NCI-H524 (cell line): Measurements from ENCODE around the gene C1orf116.
"Not testable (repeated sequence)": the region's sequence is repeated elsewhere in the genome, so short reads cannot be mapped to it uniquely, and the experiment has no call there.

Source experiments
- DNase-seq, 2 experiments: peaks; one replicate each; lab custom pipeline; 2025; lab: John Stamatoyannopoulos, UW

The C1orf116 gene

DNA sequence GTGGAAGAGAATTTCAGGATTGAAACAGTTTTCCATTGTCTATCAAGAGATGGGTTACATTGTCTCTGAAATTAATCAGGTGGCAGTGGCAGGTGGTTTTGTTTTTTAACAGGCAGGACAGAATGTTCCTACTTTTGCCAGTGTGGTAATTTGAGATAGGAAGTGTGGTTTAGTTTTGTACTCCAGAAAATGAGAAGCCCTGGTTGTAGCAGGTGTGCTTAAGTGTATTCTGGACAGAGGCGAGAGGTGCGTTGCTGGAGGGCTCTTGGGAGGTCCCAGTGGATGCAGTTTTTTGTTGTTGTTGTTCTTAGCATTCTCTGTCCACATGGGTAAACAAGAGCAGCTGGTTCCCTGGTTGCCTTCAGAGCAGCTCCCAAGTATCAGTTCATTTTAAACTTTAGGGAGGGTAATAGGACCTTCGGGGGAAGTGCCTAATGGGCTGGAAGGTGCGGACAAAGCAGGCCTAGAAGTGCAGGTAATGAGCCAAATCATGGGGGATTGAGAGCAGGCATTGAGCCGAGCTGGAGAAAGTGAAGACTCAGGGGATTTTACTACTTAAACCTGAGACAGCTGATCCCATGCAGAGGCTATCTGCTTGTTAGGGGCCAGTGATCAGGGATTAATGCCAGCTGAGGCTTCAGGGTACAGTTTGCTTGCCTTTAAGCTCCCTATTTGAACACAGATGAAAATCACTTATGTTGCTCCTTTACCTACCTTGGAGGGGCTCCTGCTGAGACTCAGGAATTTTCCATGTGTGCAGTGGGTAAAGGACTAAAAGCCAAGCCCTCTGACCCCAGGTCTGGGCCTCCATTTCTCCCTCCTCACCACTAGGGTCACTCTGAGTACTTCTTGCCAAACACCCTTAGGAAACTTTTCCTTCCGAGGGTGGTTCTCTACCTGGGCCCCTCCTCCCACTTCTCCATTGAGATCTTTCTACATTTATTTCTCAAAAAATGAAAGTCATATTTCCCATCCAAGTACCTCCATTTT lies 26.6 kb upstream of the C1orf116 start:
- DNase-seq, result peak in 1 of 2 experiments; percentile 39

DNA sequence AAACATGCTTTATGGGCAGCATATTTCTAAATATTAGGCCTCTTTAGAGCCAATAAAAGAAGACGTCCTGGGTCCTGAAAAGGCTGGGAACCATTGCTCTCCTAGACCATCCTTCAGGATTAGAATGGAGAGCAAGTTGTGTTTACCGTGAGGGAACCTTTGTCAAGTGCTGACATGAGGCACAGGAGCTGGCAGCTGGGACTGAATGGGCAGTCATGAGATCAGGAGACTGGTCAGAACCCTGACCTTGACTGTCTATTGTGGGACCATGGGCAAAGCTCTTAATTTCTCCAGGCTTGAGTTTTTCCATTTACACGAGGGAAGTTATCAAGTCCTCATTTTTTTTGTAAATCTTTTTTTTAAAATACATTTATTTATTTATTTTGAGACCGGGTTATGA lies 25.7 kb upstream of the C1orf116 start:
- DNase-seq, result no peak

DNA sequence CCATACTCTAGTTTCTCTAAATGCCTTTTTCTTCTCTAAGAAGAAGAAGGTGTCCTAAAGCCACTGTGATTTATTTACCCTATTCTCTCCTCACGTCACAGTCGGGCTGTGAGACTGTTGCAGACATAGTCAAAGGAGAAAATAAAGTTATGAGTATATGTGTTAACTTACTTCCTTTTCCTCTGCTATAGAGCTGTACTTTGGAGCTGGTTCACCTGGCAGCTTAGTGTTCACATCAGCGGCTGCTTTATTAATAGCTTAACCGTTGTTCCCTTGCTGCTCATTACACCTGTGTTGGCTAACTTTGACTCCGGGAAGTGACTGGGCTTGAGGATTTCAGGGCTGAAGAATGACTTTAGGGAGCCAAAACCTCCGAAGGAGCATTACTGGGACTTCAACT lies 24.1 kb upstream of the C1orf116 start:
- DNase-seq, result no peak

DNA sequence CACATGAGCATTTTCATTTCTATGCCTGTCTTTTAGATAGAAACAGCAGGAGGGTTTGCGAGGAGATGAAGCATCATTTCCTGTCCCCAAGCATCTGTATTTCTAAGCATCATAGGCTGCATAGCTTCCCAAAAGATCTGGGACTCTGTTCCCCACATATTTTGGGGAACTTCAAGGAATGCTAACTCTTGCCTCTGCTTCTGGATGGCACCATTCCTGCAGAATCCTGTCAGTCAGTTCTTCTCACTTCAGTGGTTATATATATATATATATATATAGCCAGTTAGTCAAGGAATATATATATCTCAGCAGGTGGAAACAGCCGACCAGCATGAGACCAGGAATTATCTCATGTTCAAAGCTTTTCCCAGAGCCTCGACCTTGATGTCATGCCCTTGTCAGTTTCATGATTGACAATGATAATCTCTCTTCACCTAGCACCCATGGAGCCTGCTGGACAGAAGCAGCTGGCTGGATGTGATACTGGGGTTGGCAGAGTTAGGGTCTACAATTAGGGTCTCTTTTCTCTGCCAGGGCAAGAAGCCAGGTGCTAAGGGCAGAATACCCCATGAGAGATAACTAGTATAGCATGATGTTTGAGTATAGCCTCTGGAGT lies 22.9 kb upstream of the C1orf116 start:
- DNase-seq, result no peak

DNA sequence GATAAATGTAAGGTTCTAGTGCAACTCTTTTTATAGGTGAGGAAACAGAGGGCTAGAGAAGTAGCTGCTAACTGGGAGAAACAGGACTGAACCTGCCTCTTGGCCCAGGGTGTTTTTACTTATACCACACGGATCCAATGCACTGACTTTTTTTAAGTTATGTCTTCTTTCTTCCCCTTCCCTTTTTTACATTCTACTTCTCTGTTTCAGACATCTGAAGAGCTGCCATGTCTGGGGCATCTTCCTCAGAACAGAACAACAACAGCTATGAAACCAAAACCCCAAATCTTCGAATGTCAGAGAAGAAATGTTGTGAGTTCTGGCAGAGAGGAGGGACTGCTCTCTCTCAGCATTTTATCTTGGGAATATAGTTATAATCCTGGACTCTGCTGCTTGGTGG lies 21.9 kb upstream of the C1orf116 start:
- no peak for DNase-seq

DNA sequence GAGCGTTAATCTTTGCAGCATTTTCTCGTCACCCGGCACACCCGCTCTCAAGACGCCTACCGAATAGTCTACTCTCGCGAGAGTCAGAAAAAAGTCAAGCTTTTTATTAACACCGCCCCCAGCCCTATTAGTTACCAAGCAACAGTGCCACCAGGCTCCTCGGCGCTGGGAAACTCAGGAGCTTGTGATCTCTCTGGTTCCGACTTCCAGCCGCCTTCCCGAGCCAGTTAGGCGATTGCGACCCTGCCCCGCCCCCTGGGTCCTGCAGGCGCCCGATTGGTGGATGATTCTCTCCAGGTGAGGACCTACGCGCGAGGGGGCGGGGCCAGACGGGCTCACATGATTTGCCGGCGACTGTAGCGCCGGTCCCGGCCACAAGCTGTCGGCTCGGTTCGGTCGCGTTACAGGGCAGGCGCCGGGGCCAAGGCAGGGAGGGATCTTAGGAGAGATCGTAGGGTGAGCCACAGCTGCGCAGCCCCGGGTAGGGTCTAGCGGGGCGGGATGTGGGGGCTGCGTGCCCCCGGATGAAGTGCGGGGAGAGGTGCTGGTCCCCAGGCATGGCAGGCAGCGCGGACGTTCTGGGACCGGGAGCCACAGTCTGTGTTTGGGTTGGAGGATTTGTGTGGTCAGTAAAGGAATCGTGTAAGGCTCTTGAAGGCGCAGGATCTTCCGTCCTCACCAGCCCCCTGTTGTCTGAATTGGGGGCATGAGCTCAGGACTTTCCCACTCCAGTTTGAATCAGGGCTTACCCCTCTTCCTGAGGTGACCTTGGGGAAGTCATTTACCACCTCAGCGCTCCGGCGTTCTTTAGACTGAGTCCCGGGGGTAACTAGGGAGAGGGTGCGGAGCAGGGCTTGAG lies 20.6 kb upstream of the C1orf116 start, which contains the start of gene PFKFB2:
TSS of gene PFKFB2 (plus strand) at position 365 of the 859 bp plus-strand sequence. CDS start 1,443 bp downstream, outside the sequence.
- DNase-seq, result peak; percentile 96 to 98

DNA sequence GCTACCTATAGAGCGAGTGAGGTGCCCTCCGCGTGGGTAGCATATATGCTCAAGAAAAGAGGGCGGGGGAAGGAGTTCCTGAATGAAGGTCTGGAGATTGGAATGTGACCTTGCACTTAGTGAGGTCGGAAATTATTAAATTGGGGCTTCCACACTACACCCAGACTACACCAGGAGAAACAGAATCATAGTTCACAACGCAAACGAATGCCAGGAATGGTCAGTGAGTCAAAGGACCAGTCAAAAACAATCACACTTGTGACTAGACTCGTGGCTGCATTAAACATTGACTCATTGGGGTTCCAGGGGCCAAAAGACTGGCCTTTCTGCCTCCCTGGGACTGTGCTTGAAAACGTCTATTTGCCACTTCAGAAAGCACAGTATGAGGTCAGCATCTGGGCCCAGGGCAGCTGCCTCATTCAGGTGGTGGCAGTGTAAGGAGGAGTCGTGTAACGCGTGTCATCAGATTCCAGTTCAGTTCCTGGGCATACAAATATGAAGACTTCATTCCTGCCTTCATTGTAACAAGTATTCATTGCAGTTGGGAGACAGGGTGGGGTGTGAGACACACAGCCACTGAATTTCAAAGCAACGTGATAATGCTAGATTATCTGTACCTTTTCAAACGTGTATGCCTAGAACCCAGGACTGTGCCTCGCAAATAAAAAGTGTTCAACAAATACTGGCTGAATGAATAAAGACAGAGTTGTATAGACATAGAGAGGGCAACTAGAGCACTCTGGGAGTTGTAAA lies 18.8 kb upstream of the C1orf116 start, which contains the start of gene YOD1:
TSS of gene YOD1 (minus strand) at position 18 of the 753 bp plus-strand sequence. CDS start 178 bp downstream, outside the sequence.
- peak in 1 of 2 experiments; percentile 22 for DNase-seq

DNA sequence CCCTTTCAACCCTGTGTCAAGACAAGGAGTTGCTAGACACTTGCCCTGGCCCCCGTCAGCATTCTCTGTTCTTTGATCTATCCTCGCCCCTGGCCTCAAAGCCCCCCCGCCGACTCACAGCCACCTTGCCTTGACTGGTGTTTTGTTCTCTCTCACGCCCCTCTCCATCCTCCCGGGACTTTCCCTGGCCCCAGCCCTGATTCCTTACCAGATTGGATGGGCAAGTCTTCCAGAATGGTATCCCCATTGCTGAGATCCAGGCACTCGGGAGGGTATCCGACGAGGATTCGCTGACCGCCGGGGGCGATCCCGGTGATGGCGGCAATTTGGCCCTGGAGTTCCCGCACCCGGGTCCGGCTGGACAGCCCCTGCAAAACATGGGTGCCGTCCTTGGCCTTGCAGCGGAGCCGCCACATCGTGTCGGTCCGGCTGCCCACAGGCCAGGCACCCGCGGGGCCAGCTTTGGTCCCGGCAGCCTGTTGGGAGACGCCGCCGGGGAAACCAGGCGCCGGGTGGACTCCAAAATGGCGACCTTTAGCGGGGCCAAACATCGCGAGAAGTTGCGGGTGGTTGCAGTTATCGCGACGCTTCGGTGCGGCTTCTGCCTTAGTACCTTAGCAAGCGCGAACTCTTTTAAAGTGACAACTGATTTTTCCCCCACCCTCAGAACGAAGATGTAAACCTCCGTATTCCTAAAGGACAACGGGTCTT lies 18.1 kb upstream of the C1orf116 start:
- peak; percentile 79 to 88 for DNase-seq

DNA sequence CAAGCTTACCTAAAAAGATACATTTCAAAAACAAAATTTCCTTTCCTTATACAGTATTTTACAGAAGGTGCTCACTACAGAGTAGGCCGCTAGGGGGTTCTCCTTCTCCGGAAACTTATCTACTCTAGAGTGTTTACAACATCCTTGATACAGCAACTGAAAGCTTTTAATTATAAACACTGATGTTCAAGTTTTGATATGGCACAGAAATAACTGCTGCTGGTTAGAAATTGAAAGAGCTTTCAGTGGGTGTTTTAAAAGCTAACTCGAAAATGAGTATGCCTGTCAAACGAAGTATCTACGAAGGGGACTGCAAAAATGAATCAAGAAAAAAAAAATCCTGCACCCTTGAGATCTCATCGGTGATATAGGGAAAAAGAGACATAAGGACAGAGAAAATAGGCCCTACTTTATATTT lies 17.4 kb upstream of the C1orf116 start:
- peak; percentile 17 to 43 for DNase-seq

DNA sequence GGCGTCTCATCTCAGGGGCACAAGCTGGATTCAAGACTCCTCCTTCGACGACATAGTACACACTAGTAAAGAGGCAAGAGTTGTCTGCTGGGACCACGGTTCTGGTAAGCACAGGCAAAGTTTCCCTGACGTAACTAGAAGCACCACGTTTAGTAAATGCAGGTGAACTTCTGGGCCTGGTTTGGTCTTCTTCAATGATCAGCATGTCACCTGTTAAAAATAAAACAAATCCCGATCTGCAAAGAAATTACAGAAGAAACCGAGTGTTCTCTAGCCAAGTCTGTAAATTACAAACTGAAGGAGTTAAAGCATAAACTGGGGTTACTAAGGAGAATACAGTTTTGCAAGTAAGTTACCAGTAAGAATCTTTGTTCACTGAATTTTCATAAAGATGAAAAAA lies 17.0 kb upstream of the C1orf116 start:
- no peak for DNase-seq

DNA sequence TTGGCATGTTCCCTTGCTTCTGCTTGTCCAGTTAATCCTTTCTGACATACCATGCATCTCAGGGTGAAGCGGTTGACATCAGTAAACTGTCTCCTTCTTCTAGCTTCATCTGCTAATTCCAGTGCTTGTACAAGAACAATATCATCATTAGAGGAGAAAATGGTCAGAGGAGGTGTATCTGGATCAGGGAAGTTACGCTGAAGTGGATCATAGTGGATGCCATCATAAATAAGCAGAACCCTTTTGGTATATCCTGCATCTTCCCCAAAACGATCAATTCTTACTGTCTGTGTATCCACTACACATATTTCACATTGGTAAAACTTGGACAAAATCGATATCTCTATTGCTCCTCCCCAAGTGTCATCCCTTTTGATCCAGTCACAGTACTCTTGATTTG lies 16.5 kb upstream of the C1orf116 start:
- no peak for DNase-seq

DNA sequence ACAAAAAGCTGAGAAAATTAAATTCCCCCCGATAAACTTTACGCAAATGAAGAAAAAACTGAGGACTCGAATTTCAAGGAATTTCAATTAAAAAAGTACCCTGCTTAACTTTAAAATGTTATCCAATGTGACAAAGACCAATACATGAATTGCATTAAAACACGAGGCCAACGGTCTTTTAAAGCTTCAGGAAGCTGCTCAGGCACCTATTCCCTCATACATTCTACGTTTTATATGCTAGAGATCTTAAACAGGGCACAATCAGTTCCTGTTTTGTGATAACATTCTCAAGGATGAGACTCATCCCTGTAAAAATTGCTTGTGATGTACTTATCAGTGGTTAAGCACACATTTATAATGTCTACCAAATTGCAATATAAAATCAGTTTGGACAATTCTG lies 15.5 kb upstream of the C1orf116 start:
- no peak for DNase-seq

DNA sequence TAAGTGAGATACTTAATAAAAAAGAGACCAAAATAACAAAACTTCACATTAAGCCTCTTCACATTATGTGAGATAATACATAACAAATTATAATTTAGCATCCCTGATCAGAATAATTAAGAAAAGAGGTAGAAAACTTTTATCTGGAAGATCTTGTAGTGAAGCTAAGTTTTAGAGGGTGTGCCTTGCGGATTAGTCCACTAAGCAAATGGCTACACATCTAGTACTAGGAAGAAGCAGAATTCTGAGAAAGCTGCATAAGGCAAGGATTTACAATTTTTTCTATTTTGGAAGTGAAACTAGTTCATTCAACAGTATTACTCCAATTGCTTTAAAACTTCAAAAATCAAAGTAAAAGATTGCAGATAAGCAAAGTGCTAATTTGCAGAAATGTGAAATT lies 14.9 kb upstream of the C1orf116 start:
- DNase-seq, result no peak

DNA sequence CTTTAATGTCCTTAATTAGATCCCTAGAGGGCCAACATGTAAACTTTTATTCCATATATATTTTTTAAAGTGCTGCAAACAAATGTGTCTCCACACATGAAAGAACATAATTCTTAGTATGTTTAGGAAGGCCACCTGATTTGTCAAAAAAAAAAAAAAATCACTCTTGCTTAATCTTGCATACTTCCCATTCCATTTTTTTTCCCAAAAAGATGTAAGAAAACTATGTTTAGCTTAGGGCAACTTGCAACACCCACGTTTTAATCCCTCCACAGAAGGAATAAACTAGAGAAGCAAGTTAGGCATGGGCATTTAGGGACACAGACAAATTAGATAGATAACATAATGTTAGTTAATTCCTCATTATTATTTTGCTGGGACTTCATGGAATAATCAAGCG lies 12.9 kb upstream of the C1orf116 start:
- DNase-seq, result no peak

DNA sequence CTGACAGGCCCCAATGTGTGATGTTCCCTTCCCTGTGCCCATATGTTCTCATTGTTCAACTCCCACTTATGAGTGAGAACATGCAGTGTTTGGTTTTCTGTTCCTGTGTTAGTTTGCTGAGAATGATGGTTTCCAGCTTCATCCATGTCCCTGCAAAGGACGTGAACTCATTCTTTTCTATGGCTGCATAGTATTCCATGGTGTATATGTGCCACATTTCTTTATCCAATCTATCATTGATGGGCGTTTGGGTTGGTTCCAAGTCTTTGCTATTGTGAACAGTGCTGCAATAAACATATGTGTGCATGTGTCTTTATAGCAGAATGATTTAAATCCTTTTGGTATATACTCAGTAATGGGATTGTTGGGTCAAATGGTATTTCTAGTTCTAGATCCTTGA lies 8.8 kb upstream of the C1orf116 start:
- not testable (repeated sequence) for DNase-seq

DNA sequence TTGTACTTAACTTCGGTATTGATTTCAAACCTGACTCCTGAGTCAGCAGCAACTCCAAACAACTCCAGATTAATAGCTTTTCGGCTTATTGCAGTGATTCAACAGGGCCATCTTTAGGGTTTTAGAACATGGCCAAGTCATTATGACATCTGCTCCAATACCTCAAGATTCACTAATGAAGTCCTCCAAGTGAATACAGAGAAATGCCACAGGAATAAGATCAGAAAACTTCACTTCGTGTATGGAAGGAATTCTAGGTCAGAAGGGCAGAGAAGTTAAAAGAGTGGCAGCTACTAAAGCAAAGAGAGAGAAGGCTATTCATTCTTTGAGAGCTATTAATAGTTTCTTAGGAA lies 7.6 kb upstream of the C1orf116 start:
- DNase-seq, result no peak

DNA sequence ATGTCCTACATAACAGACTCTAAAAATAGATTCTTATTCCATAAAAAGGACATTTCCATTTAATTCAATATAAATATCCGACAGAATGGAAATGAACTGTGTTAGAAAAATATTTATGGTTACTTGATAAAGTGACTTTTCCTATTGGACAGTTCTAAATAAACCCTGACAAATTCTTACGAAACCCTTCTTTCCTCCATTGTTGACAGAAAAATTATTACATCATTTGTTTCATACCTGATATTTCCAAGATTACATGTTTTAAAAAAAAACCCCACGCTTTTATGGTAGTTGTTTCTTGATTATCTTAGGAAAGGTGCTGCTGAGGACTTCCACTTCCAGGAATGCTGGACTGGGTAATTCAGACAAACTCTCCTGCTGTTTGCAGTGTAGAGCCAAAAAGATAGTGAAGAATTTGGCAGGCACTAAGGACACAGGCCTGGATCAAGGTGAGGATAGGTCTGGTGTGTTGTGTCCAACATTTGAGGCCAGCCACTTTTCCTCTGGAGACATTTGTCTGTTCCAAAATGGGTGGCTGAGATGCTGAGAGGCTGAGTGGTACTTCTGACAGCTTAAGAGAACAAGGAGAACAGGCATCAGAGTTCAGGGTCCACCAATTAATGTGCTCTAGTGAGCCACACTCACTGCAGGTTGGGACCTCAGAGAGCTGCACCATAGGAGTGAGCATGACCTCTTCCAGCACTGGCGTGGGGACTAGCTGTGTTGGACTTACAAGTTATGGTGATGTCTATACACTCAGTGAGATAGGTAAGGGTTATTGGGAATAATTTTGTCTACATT lies 7.0 kb upstream of the C1orf116 start:
- no peak for DNase-seq

DNA sequence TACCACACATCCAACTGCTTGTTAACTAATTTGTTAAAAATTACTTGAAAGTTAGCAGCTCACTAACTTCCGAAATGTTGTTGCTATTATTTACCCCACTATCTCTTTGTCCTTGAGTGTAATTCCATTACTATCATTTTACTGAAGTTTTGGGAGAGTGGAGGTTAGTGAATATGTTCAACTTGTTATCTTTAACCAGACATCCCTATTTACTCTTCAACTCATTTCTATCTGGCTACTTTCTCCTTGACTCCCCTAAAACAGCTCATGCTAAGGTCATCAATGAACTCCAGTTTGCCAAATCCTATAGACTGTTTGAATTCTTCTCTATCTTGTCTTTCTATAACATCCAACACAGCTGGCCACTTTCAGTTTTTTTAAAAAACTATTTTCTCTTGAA lies 4.3 kb upstream of the C1orf116 start:
- no peak for DNase-seq

DNA sequence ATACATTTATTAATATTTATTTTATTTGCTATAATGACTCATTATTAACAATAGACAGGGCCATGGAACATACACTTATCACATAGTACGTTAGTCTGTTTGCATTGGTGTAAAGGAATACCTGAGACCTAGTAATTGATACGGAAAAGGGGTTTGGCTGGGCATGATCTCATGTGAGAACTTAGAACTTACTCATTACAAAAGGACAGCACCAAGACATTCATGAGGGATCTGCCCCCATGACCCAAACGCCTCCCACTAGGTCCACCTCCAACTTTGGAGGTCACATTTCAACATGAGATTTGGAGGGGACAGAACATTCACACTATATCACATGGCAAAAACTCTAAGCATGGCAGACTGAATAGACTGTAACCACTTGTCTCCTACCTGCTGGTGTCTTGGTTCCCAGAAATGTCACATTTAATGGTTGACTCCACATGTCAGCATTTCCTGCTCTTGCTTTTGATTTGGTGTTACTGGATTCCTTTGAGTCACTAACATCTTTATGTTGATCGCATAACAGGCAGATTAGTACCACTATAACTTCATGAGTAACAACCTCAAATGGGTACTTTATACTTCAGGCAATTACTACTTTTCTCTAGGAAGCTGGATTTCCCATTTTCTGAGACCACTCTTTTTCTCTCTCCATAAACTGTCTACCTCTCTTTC lies 3.5 kb upstream of the C1orf116 start:
- DNase-seq, result no peak
